Heart right ventricle (tissue), 16 donors: ENCODE data around the gene ARHGDIB. TPM values are rescaled to one million over a fixed set of nuclear protein-coding genes. Genes with fewer than 3 reads are reported as not detected.

Source experiments
- ATAC-seq, 8 donors: fragments of 200-7000 bp; cut with Tn5 transposase; one replicate each; pipeline ENCODE4 v1.9.1; 2020; ENCODE audit warnings: mild to moderate bottlenecking in 8 of 8, moderate library complexity in 8 of 8, moderate number of reproducible peaks in 1 of 8
- DNase-seq, 2 donors: peaks; one replicate each; pipeline ENCODE4 v3.0.0-alpha.2; 2020
- H3K27ac ChIP-seq, 10 donors: fragments of 200-600 bp; sonication (generic) in 2 of 10; one replicate each; pipeline versions ENCODE4 v1.5.0 to v1.8.0; 2020 to 2022; ENCODE audit warnings: mild to moderate bottlenecking in 3 of 10
- H3K27me3 ChIP-seq, 7 donors: fragments of 200-600 bp; one replicate each; pipeline ENCODE4 v1.8.0; 2021 to 2022; ENCODE audit warnings: mild to moderate bottlenecking in 2 of 7
- H3K36me3 ChIP-seq, 9 donors: fragments of 200-600 bp; sonication (generic) in 1 of 9; one replicate each; pipeline versions ENCODE4 v1.5.0 to v1.8.0; 2020 to 2022; ENCODE audit warnings: mild to moderate bottlenecking in 2 of 9
- H3K4me1 ChIP-seq, 9 donors: fragments of 200-600 bp; sonication (generic) in 1 of 9; one replicate each; pipeline versions ENCODE4 v1.5.0 to v1.8.0; 2020 to 2022; ENCODE audit warnings: mild to moderate bottlenecking in 4 of 9
- H3K4me3 ChIP-seq, 10 donors: fragments of 200-600 bp; sonication (generic) in 2 of 10; one replicate each; pipeline versions ENCODE4 v1.5.0 to v1.8.0; 2020 to 2022; ENCODE audit warnings: mild to moderate bottlenecking in 7 of 10, moderate library complexity in 2 of 10
- H3K9me3 ChIP-seq, 11 donors: fragments of 200-600 bp in 10 of 11; sonication (generic) in 2 of 11; one replicate each; pipeline versions ENCODE4 v1.5.0 to v1.8.0; 2013 to 2022; ENCODE audit warnings: mild to moderate bottlenecking in 2 of 11, control low read depth in 1 of 11, moderate library complexity in 1 of 11
- WGBS, 2 donors: extraction: QIAGEN DNeasy Blood & Tissue Kit; methylation state at CpG; one replicate each; pipeline ENCODE4 v1.1.7; 2013; ENCODE audit warnings: inconsistent platforms in 1 of 2; 5-methylcytosine and 5-hydroxymethylcytosine counted together
- intact Hi-C, 10 donors: fragments of 100-400 bp; cut with DNase I; formaldehyde crosslinking; loops; one replicate each; pipeline versions ENCODE4 v1.11.1 to v1.14.2; 2022
- polyA plus RNA-seq, 2 donors: library from polyadenylated mRNA; stranded (reverse); fragments of 200-250 nt; gene quantifications; one replicate each; pipeline ENCODE4 v1.2.3, GENCODE V29; 2013
- total RNA-seq, 10 donors: library from RNA; stranded (reverse); fragmentation: NEBNext Ultra II Directional in 3 of 10; extraction: Animal tissue kit (Norgen Biotek cat#: 25700) in 3 of 10; gene quantifications; one replicate each; pipeline versions ENCODE4 v1.2.1 to v1.2.4, GENCODE V29; 2021 to 2023
- TF ChIP-seq, protein P1 (sequence below), 9 donors: fragments of 200-600 bp; sonication (generic) in 2 of 9; IDR thresholded peaks; one replicate each; pipeline versions ENCODE4 v1.5.0 to v1.8.0; 2021 to 2022; ENCODE audit warnings: antibody characterized with exemption in 9 of 9, mild to moderate bottlenecking in 5 of 9, moderate library complexity in 1 of 9
- donor health status: Arrhythmogenic right ventricular cardiomyopathy.
- donor health status: ischemic (EF 13 %, LVEDD 7.1; RV severe dilation, severe dysfunction).
- donor health status: healthy with polysubstance abuse.
- donor health status: DM: no; HTN: yes; CAD: no.
- donor health status: DM: no; HTN: no; CAD: no.
- donor health status: ischemic (EF 25% LVEDD 6.9; RV normal size, moderate dysfunction).
- donor health status: ischemic (EF 25% LVEDD 5.7; RV mildly dilated, moderate dysfunction).
- donor health status: healthy.
- donor health status: DM: yes; HTN: yes; CAD: no.
- donor health status: Ischemic cardiomyopathy.
- donor health status: ischemic (EF 35%, LVEDD 5.7; RV mildly dilated, moderate dysfunction).
- donor health status: nonischemic (EF 11% LVEDD 7.7; RV severe dilation, severe dysfunction).
- donor health status: DM: yes; HTN: yes; CAD: no.
- donor health status: PGD.
- donor health status: ischemic (EF 29% LVEDD 5.4; RV normal size, mild dysfunction).
- donor health status: nonischemic (EF 23%, LVEDD 6.1; RV moderate dilation, normal function).

The ARHGDIB gene
- total and polyA plus RNA-seq, 12 donors: 28.1 to 150 (median 45.4) TPM

DNA sequence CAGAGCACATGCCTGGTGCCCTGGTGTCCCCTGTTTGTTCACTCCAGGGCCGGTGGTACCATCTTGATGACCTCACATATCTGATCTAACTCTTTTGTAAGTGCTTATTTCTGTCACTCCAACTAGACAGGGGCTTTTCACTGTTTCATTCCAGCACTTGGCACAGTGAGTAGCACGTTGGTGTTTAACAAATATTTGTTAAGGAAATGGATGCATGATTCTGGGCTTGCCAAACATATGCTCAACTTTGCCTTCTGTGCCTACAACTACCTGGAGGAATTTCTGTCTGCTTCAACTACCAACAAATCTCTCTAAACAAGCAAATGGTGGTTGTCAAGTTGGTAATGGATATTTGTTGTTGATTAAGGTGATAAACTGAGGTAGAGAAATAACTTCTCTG is 43.0 kb upstream of the ARHGDIB start:
- H3K27ac ChIP-seq: no peak overlapping the region
- DNase-seq (no peak), ATAC-seq (no peak)
- WGBS, 2 donors: 43 to 60% methylated on average over 2 of the region's 2 CpGs
- peaks cover 0 to 20% (median 8%) of the 10 kb centered on the region in 7 donors for H3K27me3 ChIP-seq
- intact Hi-C loops: loop anchor here in 3 of 10 donors (5.0 to 10.0 kb wide), 2 partner anchors 140 to 218 kb away; partner anchors contain the start of gene RERG (in 3 of the 3)
- H3K9me3 ChIP-seq: no peaks in the 10 kb centered on the region
- no peaks in the 10 kb centered on the region for H3K36me3 ChIP-seq
- no peak overlapping the region for H3K4me3 ChIP-seq
- TF ChIP-seq, protein P1, sequence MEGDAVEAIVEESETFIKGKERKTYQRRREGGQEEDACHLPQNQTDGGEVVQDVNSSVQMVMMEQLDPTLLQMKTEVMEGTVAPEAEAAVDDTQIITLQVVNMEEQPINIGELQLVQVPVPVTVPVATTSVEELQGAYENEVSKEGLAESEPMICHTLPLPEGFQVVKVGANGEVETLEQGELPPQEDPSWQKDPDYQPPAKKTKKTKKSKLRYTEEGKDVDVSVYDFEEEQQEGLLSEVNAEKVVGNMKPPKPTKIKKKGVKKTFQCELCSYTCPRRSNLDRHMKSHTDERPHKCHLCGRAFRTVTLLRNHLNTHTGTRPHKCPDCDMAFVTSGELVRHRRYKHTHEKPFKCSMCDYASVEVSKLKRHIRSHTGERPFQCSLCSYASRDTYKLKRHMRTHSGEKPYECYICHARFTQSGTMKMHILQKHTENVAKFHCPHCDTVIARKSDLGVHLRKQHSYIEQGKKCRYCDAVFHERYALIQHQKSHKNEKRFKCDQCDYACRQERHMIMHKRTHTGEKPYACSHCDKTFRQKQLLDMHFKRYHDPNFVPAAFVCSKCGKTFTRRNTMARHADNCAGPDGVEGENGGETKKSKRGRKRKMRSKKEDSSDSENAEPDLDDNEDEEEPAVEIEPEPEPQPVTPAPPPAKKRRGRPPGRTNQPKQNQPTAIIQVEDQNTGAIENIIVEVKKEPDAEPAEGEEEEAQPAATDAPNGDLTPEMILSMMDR (IDR thresholded peaks at IDR 0.05): no peak
- peaks cover 3 to 14% (median 11%) of the 10 kb centered on the region in 9 donors for H3K4me1 ChIP-seq

DNA sequence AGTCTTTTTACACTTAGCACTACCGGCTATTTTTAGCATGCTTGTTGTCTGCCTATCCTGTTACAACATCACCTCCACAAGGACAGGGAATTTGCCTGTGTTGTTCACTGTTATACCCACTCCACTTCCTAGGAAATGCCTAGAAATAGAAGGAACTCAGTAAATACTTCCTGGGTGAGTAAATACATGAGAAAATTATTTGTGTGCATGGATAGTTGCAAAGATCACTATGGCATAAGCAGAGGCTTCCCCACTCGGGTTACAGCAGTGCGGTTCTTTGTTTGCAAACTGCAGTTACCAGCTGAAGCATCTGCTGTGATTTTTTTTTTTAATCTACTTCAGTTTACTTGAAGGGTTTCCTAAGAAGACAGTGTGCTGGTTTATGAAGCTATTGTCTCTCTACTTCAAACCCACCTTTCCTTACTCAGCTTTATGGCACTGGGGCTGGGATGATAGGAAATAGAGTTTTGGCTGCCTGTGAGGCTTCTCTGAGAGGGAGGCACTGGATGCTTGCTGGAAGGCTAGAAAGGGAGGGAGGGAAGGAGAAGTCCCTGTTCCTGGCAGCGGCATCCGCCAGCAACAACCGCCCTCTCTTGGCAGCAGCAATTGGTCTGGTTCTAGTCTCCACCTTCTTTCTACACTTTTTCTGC is 40.5 kb upstream of the ARHGDIB start:
- H3K4me3 ChIP-seq: no peak overlapping the region
- no peak overlapping the region for H3K27ac ChIP-seq
- ATAC-seq (peak in 7 of 8 donors; percentile 66 to 93 (median 73)), DNase-seq (peak; percentile 23 to 40)
- H3K27me3 ChIP-seq: peaks cover 0 to 11% (median 0%) of the 10 kb centered on the region in 7 donors
- 11 to 16% methylated on average over 6 of the region's 6 CpGs for WGBS, 2 donors
- intact Hi-C loops: loop anchor here in 3 of 10 donors (5.0 to 10.0 kb wide), 2 partner anchors 143 to 220 kb away; partner anchors contain the start of gene RERG (in 3 of the 3)
- H3K4me1 ChIP-seq: peaks cover 3 to 14% (median 11%) of the 10 kb centered on the region in 9 donors
- no peaks in the 10 kb centered on the region for H3K36me3 ChIP-seq
- TF ChIP-seq, protein P1 (IDR thresholded peaks at IDR 0.05): no peak
- no peaks in the 10 kb centered on the region for H3K9me3 ChIP-seq

DNA sequence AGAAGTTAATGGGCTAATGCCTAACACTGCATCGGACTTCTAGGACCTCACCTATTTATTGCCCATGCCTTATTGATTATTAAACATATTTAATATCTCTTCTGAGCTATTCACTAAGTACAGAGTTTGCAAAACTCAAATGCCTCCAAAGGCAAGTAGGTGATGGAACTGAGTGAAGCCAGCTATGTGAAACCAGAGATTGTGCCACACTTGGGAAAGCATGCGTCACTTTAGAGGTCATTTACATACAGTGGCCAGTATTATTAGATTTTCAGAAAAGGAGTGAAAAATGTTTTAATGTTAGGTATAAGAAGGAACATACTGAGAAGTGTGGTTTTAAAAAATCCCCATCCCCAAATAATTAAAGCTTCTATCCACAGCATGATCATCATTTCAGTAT is 39.2 kb upstream of the ARHGDIB start:
- DNase-seq (no peak), ATAC-seq (no peak)
- Histone ChIP-seq H3K27ac (no peak overlapping the region), H3K4me1 (peaks cover 3 to 16% (median 13%) of the 10 kb centered on the region in 9 donors), H3K4me3 (no peak overlapping the region), H3K27me3 (peaks cover 0 to 10% (median 0%) of the 10 kb centered on the region in 7 donors), H3K36me3 (no peaks in the 10 kb centered on the region), H3K9me3 (peaks cover 0 to 3% (median 0%) of the 10 kb centered on the region in 11 donors)
- WGBS, 2 donors: 87 to 93% methylated on average over 2 of the region's 2 CpGs
- TF ChIP-seq, protein P1 (IDR thresholded peaks at IDR 0.05): no peak
- intact Hi-C loops: loop anchor here in 3 of 10 donors (5.0 to 10.0 kb wide), 2 partner anchors 144 to 222 kb away; partner anchors contain the start of gene RERG (in 3 of the 3)

DNA sequence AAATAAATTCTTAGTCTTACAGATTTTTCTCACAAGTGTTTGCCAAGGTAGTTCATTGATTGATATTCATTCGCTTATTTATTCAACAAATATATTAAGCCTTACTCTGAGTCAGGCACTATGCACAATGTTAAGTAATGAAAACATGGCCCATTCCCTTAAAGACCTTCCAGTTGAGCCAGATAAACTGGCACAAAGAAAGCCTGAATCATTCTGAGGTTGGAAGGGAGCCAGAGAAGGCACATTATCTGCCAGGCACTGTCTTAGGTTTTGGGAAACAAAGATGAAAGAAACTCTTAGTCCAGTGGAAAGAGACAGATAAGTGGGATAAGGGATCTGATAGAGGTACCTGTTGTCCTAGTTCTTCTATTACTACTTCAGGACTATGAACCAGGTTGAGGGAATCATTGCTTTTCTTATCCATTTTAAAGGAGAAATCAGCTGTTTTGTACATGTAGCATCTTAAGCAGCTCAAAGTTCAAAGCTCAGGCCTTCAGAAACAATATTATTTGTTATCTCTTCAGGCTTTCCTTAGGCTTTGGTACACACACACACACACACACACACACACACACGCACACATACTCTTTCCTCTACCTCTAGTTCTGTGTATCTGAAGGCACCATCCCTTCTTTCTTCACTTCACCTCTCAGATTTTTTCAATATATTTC is 38.4 kb upstream of the ARHGDIB start:
- TF ChIP-seq, protein P1 (IDR thresholded peaks at IDR 0.05): no peak
- no peaks in the 10 kb centered on the region for H3K36me3 ChIP-seq
- no peak overlapping the region for H3K4me3 ChIP-seq
- H3K27ac ChIP-seq: no peak overlapping the region
- intact Hi-C loops: loop anchor here in 8 of 10 donors (5.0 to 10.0 kb wide), 11 partner anchors 55 to 745 kb away; partner anchors contain the start of gene RERG (in 6 of the 8)
- H3K4me1 ChIP-seq: peaks cover 3 to 23% (median 16%) of the 10 kb centered on the region in 9 donors
- 90 to 99% methylated on average over 2 of the region's 2 CpGs for WGBS, 2 donors
- peaks cover 0 to 7% (median 0%) of the 10 kb centered on the region in 7 donors for H3K27me3 ChIP-seq
- H3K9me3 ChIP-seq: peaks cover 0 to 3% (median 0%) of the 10 kb centered on the region in 11 donors
- DNase-seq (no peak), ATAC-seq (no peak)
